ENCODE results near the gene PGS1.
A peak's percentile ranks its signal among the peaks of the same experiment; 100 is the strongest.

The PGS1 gene

GRCh38 chr17:78422872-78423588 lies 44.6 kb downstream of the PGS1 start:
- no peak for DNase-seq

- no peak for DNase-seq
These were observed 45.7 kb downstream of the PGS1 start for GRCh38 chr17:78423961-78424675.

GRCh38 chr17:78425429-78425828 lies 47.0 kb downstream of the PGS1 start:
- DNase-seq: no peak

DNA sequence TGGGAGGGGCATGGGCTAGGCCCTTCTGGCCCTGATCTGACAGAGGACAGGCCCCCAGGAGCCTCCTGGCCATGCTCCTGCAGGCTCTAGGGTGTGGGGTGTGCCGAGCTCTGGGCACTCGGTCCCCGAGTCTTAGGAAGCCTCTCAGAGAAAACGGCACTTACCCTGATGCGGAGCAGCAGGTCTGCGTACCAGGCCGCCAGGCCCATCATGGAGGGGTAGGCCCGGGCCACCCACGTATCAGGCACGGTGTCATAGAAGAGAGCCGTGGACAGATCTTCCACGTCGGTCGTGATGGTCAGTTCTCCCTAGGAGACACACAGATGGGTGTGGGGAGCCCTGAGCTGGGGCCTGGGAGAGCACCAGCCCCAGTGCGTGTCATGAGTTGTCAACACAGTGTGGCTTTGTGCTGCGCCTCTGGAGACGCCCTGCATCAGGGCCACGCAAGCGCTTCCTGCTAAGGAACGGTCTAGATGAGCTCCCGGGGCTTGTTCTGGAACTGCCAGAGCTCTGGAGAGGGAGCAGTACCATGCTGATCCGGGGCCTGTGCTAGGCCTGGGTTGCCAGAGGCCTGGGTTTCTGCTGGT lies 47.9 kb downstream of the PGS1 start:
- peak in 32 of 56 donors; percentile 11 to 73 (median 30) for DNase-seq

DNA sequence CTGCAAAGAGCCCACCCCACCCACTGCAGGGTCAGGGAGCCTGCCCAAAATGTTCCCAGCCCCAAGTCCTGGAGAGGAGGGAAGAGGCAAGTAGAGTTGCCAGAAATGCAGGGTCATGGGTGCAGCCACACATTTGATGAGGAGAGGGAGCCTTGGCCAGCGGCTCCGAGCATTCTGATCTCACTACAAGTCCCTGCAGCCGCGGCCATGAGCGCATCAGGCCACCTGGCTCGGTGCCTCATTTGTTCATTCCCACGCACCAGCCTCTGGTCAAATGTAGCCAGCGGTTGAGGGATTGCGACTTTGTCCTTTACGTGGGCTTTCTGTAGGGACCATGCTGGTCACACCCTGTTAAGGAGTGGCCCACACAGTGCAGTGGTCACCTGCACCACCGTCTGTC lies 48.7 kb downstream of the PGS1 start:
- peak in 1 of 56 donors; percentile 39 for DNase-seq

DNA sequence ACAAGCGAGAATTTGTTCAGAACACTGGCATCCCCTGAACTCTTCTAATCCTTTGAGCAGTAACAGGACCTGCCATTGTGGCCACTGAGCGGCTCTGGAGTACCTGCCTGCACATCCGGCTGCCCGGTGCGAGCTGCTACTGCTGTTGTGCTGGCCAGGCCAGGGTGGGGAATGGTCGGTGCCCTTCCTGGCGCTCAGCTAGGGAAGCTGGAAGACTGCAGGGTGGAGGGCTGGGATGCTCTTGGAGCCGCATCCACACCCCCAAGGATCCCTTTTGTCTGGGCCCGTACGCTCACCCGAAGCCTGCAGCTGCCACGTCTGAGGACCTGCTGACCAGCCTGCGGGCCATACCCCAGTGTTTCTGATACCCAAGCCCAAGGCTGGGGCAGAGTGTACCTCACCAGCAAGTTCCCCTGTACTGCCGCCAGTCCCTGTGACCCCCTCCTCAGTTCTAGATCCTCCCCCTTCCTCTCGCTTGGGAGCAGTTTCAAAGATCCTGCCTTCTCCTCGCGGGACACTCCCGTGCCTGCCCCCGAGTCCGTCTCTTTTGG lies 49.7 kb downstream of the PGS1 start:
- DNase-seq: no peak

DNA sequence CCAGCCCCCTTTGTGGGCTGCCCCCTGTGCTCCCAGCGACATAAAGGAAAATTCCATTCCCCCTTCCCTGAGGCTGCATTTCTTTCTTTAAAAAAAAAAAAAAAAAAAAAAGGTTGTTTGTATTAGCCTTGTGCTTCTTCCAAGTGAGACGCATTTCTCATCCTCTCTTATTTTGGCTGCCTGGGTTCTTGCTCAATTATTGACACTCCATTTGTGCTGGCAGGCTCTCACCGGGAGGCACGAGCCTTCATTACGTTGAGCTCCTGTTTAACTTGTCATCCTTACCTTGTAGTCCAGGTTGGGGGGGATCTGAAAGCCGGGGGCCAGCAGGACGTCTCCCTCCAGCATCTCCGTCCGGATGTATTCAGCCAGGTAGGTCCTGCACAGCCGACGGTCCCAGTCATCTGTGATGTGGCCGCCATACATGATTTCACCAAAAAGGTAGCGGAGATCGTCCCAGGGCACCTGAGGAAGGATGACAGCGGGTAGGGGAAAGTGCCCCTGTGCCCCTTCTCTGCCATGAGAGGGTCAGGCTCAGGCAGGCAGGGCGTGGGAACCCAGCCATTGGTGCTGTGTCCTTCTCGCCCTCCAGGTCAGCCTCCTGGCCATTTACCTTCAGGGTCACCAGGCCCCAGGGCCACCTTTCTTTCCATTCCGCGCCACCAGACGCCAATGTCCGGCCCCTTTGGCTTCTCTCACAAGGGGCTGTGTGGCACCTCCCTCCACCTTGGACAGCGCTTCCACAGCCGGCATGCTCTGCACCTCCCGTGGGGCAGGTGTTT lies 50.6 kb downstream of the PGS1 start:
- no peak for DNase-seq

GRCh38 chr17:78429618-78429995 lies 51.2 kb downstream of the PGS1 start:
- no peak for DNase-seq

- DNase-seq: no peak
These were observed 52.6 kb downstream of the PGS1 start for GRCh38 chr17:78430892-78431691.

- no peak for DNase-seq
These were observed 53.2 kb downstream of the PGS1 start for GRCh38 chr17:78431692-78431958.

DNA sequence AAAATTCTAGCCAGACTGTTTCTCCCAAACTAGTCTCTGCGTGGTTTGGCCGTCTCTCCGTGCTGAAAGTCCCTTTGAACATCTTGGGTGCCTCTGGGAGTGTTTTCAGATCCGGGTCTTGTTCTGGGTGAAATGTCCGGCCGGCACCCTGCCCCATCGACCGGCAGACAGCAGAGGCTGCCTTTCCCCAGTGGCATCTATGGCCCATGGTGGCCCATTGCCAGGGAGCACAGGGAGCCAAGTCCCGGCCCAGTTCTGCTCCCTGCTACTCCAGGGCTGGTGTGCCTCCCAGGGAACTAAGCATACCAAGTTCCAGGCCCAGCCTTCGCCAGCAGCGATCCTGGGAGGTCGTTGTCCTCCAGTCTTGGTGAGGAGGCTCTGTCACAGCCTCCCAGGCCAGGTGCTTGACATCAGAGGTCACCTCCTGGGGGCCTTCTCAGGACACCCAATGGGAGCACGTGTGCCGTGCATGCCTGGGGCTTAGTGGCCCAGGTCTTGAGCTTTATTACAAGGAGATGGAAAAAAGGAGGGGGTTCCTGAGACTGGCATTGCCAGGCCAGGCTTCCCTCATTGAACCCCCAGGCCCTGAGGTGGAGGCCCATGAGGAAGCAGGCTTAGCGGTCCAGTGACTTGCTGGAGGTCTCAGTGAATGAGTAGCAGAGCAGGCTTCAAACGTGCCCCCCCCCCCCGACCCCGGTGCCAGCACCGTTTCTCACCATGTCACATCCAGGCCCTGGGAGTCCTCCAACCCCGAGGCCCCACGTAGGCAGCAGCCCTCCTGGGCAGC lies 54.0 kb downstream of the PGS1 start:
- DNase-seq: peak in 52 of 56 donors; percentile 18 to 86 (median 66)

GRCh38 chr17:78433013-78433727 lies 54.7 kb downstream of the PGS1 start:
- no peak for DNase-seq

GRCh38 chr17:78433780-78434335 lies 55.4 kb downstream of the PGS1 start:
- no peak for DNase-seq

GRCh38 chr17:78434455-78435329 lies 56.2 kb downstream of the PGS1 start:
- no peak for DNase-seq

DNA sequence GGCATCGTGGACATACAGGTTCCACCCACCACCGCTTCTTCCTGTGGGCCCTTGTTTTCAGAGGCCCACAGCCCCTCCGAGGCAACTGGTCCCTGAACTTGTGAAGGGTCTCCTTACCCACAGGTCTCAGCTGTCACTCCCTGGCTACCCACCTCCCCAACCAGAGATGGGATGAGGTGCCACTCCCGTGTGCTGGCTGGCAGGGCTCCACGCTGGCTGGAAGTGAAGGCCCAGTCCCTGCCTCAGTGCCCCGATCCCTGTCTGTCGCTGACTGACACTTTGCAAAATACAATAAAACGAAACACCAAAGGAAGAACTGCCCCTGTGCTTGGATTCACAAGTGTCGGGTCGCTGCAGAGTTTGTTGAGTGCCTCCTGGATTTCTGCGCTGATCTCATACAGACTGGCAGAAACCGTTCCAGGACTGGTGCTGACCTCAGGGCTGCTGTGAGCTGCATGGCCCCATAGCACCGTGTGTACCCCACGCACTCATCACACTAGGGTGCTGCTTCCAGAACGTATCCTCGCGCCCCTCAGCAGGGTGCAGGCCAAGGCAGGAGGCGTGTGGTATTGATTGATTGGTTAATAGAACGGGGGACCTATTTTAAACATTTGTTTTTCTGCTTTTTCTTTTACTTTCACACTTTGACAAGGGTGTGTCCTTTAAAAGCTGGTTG lies 57.0 kb downstream of the PGS1 start:
- DNase-seq: no peak

DNA sequence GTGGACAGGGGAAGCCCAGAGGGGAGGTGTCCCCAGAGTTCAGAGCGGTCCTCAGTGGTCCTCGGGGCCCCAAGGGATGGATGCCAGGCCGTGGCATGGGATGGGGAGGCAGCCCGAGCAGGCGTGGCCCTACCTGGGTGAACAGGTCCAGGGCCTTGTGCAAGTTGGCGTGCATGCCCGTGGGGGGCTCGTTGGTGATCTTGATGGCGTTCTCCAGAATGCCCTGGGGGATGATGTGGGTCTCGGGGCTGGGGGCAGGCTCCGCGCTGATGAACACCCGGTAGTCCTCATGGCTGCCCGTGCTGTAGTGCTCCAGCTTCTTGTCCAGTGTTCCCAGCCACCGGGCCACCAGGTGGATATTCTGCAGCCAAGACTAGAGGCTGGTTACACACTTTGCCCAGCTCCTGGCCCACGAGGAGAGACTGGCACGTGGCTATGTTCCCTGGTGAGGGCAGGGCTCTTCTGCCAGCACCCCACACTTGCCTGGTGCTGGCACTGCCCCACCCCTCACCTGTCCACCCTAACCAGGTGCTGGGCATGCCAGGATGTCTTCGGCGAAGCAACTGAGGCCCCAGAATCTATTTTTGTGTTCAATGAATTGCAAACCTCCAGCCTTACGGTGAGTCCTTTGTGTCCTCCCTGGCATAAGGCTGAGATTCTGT lies 59.2 kb downstream of the PGS1 start:
- no peak for DNase-seq

DNA sequence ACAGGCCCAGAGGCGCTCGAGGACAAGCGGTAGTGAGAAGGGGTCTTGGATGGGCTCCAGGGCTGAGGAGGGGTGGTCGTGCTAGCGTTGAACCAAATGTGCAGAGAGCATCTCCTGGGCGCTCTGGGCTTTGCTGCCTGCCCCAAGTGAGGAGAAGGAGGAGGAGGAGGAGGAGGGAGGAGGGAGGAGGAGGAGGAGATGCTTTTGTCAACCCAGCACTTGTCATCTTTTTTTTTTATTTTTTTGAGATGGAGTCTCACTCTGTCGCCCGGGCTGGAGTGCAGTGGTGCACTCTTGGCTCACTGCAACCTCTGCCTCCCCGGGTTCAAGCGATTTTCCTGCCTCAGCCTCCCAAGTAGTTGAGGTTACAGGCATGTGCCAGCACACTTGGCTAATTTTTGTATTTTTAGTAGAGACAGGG lies 59.8 kb downstream of the PGS1 start:
- DNase-seq: no peak
